Endothelial cell of umbilical vein (primary cell): ENCODE data around the gene CSN3.
"Not testable (repeated sequence)": the region's sequence is repeated elsewhere in the genome, so short reads cannot be mapped to it uniquely, and the experiment has no call there.

Experiments used
- POLR2A ChIP-seq: IDR thresholded peaks from 2 replicates; pipeline ENCODE4 v1.6.1; 2012; ENCODE audit warnings: low read depth, mild to moderate bottlenecking, control low read depth, low read length
- TF ChIP-seq, protein P1 (sequence below), 2 donors: IDR thresholded peaks; 1 replicate in 1 of 2; 2 replicates in 1 of 2; pipeline ENCODE4 v1.5.1; 2011; ENCODE audit warnings: low read length in 2 of 2, mild to moderate bottlenecking in 2 of 2, moderate library complexity in 2 of 2, control low read depth in 1 of 2, inconsistent platforms in 1 of 2, low read depth in 1 of 2; ENCODE audit not compliant: insufficient read depth in 1 of 2; ENCODE audit errors: extremely low read depth in 1 of 2
- TF ChIP-seq, protein P2 (sequence below): IDR thresholded peaks from 2 replicates; pipeline ENCODE4 v1.6.1; 2011; ENCODE audit not compliant: insufficient read depth, insufficient read length

DNA sequence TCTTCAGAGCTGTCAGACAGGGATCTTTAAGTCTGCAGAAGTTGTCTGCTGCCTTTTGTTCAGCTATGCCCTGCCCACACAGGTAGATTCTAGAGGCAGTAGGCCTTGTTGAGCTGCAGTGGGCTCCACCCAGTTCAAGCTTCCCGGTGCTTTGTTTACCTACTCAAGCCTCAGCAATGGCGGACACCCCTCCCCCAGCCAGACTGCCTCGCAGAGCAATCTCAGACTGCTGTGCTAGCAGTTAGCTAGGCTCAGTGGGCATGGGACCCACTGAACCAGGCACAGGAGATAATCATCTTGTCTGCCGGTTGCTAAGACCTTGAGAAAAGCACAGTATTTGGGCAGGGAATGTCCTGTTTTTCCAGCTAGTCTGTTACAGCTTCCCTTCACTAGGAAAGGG is 29.6 kb upstream of the CSN3 start:
- not testable (repeated sequence) for TF ChIP-seq POLR2A
- TF ChIP-seq, protein P1, sequence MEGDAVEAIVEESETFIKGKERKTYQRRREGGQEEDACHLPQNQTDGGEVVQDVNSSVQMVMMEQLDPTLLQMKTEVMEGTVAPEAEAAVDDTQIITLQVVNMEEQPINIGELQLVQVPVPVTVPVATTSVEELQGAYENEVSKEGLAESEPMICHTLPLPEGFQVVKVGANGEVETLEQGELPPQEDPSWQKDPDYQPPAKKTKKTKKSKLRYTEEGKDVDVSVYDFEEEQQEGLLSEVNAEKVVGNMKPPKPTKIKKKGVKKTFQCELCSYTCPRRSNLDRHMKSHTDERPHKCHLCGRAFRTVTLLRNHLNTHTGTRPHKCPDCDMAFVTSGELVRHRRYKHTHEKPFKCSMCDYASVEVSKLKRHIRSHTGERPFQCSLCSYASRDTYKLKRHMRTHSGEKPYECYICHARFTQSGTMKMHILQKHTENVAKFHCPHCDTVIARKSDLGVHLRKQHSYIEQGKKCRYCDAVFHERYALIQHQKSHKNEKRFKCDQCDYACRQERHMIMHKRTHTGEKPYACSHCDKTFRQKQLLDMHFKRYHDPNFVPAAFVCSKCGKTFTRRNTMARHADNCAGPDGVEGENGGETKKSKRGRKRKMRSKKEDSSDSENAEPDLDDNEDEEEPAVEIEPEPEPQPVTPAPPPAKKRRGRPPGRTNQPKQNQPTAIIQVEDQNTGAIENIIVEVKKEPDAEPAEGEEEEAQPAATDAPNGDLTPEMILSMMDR (IDR thresholded peaks at IDR 0.05; ENCODE audit: extremely low read depth in 1 of 2, insufficient read depth in 1 of 2, low read depth in 1 of 2, low read length in 2 of 2), result not testable (repeated sequence)
- TF ChIP-seq, protein P2, sequence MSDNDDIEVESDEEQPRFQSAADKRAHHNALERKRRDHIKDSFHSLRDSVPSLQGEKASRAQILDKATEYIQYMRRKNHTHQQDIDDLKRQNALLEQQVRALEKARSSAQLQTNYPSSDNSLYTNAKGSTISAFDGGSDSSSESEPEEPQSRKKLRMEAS, result not testable (repeated sequence)
